Liver (tissue), 9 donors: ENCODE measurements around the gene SMIM15. TPM values are rescaled to one million over a fixed set of nuclear protein-coding genes. Genes with fewer than 3 reads are reported as not detected.
A peak's percentile ranks its signal among the peaks of the same experiment; 100 is the strongest.

Source experiments
- DNase-seq: peaks from one replicate; pipeline ENCODE4 v3.0.0-alpha.2; 2017; ENCODE audit warnings: low spot score
- H3K27ac ChIP-seq, 2 donors: one replicate each; pipeline ENCODE4 v1.7.0; 2013; ENCODE audit warnings: inconsistent platforms in 2 of 2, low read length in 2 of 2, control low read depth in 1 of 2, low read depth in 1 of 2, mild to moderate bottlenecking in 1 of 2
- H3K27me3 ChIP-seq, 4 donors: one replicate each; pipeline versions ENCODE4 v1.6.1 to v1.7.0; 2013; ENCODE audit warnings: low read length in 3 of 4, inconsistent platforms in 1 of 4, mild to moderate bottlenecking in 1 of 4, moderate library complexity in 1 of 4; ENCODE audit not compliant: control insufficient read depth in 4 of 4, insufficient read depth in 4 of 4
- H3K36me3 ChIP-seq, 4 donors: one replicate each; pipeline versions ENCODE4 v1.6.1 to v1.7.0; 2013; ENCODE audit warnings: low read length in 3 of 4, mild to moderate bottlenecking in 3 of 4, low read depth in 1 of 4, moderate library complexity in 1 of 4; ENCODE audit not compliant: control insufficient read depth in 4 of 4, insufficient read depth in 3 of 4
- H3K4me1 ChIP-seq, 4 donors: one replicate each; pipeline versions ENCODE4 v1.6.1 to v1.7.0; 2013; ENCODE audit warnings: low read length in 3 of 4, mild to moderate bottlenecking in 3 of 4, moderate library complexity in 1 of 4; ENCODE audit not compliant: control insufficient read depth in 4 of 4, insufficient read depth in 4 of 4
- H3K4me3 ChIP-seq, 3 donors: one replicate each; pipeline versions ENCODE4 v1.6.1 to v1.7.0; 2013; ENCODE audit warnings: low read length in 3 of 3, control low read depth in 1 of 3, low read depth in 1 of 3, mild to moderate bottlenecking in 1 of 3
- H3K9ac ChIP-seq, 2 donors: one replicate each; pipeline ENCODE4 v1.7.0; 2013; ENCODE audit warnings: low read length in 2 of 2, mild to moderate bottlenecking in 2 of 2, moderate library complexity in 2 of 2, control low read depth in 1 of 2, low read depth in 1 of 2
- H3K9me3 ChIP-seq, 4 donors: one replicate each; pipeline versions ENCODE4 v1.6.1 to v1.7.0; 2013; ENCODE audit warnings: low read length in 3 of 4; ENCODE audit not compliant: control insufficient read depth in 4 of 4
- EGR1 ChIP-seq, 2 donors: IDR thresholded peaks; 2 replicates each; pipeline ENCODE4 v1.6.1; 2016 to 2018; ENCODE audit warnings: antibody characterized with exemption in 2 of 2, low read depth in 2 of 2
- FOXA1 ChIP-seq: IDR thresholded peaks from 2 replicates; pipeline ENCODE4 v1.6.1; 2016; ENCODE audit warnings: antibody characterized with exemption
- FOXA2 ChIP-seq: IDR thresholded peaks from 2 replicates; pipeline ENCODE4 v1.6.1; 2016; ENCODE audit warnings: antibody characterized with exemption
- GABPA ChIP-seq, 2 donors: IDR thresholded peaks in 1 of 2; conservative IDR thresholded peaks in 1 of 2; 2 replicates each; pipeline ENCODE4 v1.6.1; 2016; ENCODE audit warnings: antibody characterized with exemption in 2 of 2, mild to moderate bottlenecking in 1 of 2, moderate library complexity in 1 of 2
- HNF4A ChIP-seq, 2 donors: conservative IDR thresholded peaks; 2 replicates each; pipeline ENCODE4 v1.6.1; 2016; ENCODE audit warnings: antibody characterized with exemption in 2 of 2, mild to moderate bottlenecking in 2 of 2
- HNF4G ChIP-seq: IDR thresholded peaks from 2 replicates; pipeline ENCODE4 v1.6.1; 2016; ENCODE audit warnings: antibody characterized with exemption
- JUND ChIP-seq, 2 donors: IDR thresholded peaks; 2 replicates each; pipeline ENCODE4 v1.6.1; 2016; ENCODE audit warnings: antibody characterized with exemption in 2 of 2
- NR2F2 ChIP-seq: IDR thresholded peaks from 2 replicates; pipeline ENCODE4 v1.6.1; 2016; ENCODE audit warnings: antibody characterized with exemption
- RAD21 ChIP-seq, 2 donors: IDR thresholded peaks; 2 replicates each; pipeline ENCODE4 v1.6.1; 2016; ENCODE audit warnings: antibody characterized with exemption in 2 of 2, mild to moderate bottlenecking in 2 of 2
- SP1 ChIP-seq: IDR thresholded peaks from 2 replicates; pipeline ENCODE4 v1.6.1; 2018; ENCODE audit warnings: antibody characterized with exemption, mild to moderate bottlenecking
- TAF1 ChIP-seq: conservative IDR thresholded peaks from 2 replicates; pipeline ENCODE4 v1.6.1; 2016; ENCODE audit warnings: antibody characterized with exemption, mild to moderate bottlenecking
- YY1 ChIP-seq: IDR thresholded peaks from 2 replicates; pipeline ENCODE4 v1.6.1; 2016; ENCODE audit warnings: antibody characterized with exemption, mild to moderate bottlenecking
- whole genome bisulfite sequencing: extraction: QIAGEN DNeasy Blood & Tissue Kit; methylation state at CpG from one replicate; pipeline ENCODE4 v1.1.7; 2013; 5-methylcytosine and 5-hydroxymethylcytosine counted together
- polyA plus RNA-seq, 2 donors: library from polyadenylated mRNA; stranded (reverse) in 1 of 2; unstranded in 1 of 2; fragments of 200-250 nt in 1 of 2; fragments of >200 nt in 1 of 2; fragmentation: Nextera tagmentation in 1 of 2; extraction: Ambion mirVana in 1 of 2; gene quantifications; one replicate each; pipeline versions ENCODE4 v1.2.1 to v1.2.3, GENCODE V29; 2013 to 2015
- total RNA-seq, 2 donors: library from RNA; depleted of rRNA; stranded (reverse); fragments of >200 nt; gene quantifications; one replicate each; pipeline ENCODE4 v1.2.3, GENCODE V29; 2014
- TF ChIP-seq, protein P1 (sequence below): IDR thresholded peaks from 2 replicates; pipeline ENCODE4 v1.6.1; 2016; ENCODE audit warnings: antibody characterized with exemption
- TF ChIP-seq, protein P2 (sequence below): fragments of 150-350 bp; IDR thresholded peaks from 2 replicates; pipeline ENCODE4 v1.5.1; 2017; ENCODE audit warnings: improper control_type of control experiment, low read depth, low read length; ENCODE audit not compliant: missing input control
- TF ChIP-seq, protein P3 (sequence below): IDR thresholded peaks from 2 replicates; pipeline ENCODE4 v1.6.1; 2016; ENCODE audit warnings: antibody characterized with exemption
- TF ChIP-seq, protein P4 (sequence below): IDR thresholded peaks from 2 replicates; pipeline ENCODE4 v1.6.1; 2016; ENCODE audit warnings: antibody characterized with exemption
- TF ChIP-seq, protein P5 (sequence below): IDR thresholded peaks from 2 replicates; pipeline ENCODE4 v1.6.1; 2016; ENCODE audit warnings: antibody characterized with exemption, mild to moderate bottlenecking
- donor health status: healthy.
- donor health status: healthy.
- donor health status: healthy.
- donor health status: healthy.
- donor health status: healthy.

Gene SMIM15
- total and polyA plus RNA-seq, 4 donors = 20.1 to 31.2 (median 24.4) TPM

DNA sequence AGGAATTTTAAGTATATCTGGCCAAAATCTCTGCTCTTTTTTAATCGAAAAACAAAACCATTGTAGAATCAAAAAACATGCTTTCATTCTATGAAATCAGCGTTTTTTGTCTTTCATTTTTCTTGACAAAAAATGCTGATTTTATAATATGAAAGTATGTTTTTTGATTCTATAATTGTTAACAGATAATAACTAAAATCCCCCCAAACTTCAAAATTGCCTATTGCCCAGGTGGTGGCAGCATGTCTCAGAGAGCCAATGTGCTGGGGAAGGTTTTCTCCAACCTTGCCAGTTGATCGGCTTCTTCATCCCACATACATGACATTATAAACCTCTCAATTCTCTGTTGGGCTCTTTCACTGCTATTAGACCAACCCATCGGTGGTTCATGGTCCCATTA, 5.1 kb upstream of the SMIM15 start:
- Histone ChIP-seq H3K4me1 (peaks cover 6 to 14% (median 8%) of the 10 kb centered on the region in 4 donors), H3K27ac (no peak overlapping the region), H3K27me3 (no peaks in the 10 kb centered on the region), H3K9me3 (no peaks in the 10 kb centered on the region), H3K36me3 (no peaks in the 10 kb centered on the region), H3K9ac (no peak overlapping the region), H3K4me3 (no peak overlapping the region)
- DNase-seq = no peak
- WGBS = 70% methylated on average over 4 of the region's 4 CpGs
- TF ChIP-seq JUND (IDR thresholded peaks at IDR 0.05) (no peak), RAD21 (IDR thresholded peaks at IDR 0.05) (peak; percentile 66 to 69), FOXA1 (no peak), HNF4G (no peak)
- TF ChIP-seq, protein P1, sequence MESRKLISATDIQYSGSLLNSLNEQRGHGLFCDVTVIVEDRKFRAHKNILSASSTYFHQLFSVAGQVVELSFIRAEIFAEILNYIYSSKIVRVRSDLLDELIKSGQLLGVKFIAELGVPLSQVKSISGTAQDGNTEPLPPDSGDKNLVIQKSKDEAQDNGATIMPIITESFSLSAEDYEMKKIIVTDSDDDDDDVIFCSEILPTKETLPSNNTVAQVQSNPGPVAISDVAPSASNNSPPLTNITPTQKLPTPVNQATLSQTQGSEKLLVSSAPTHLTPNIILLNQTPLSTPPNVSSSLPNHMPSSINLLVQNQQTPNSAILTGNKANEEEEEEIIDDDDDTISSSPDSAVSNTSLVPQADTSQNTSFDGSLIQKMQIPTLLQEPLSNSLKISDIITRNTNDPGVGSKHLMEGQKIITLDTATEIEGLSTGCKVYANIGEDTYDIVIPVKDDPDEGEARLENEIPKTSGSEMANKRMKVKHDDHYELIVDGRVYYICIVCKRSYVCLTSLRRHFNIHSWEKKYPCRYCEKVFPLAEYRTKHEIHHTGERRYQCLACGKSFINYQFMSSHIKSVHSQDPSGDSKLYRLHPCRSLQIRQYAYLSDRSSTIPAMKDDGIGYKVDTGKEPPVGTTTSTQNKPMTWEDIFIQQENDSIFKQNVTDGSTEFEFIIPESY = no peak
- TF ChIP-seq, protein P2, sequence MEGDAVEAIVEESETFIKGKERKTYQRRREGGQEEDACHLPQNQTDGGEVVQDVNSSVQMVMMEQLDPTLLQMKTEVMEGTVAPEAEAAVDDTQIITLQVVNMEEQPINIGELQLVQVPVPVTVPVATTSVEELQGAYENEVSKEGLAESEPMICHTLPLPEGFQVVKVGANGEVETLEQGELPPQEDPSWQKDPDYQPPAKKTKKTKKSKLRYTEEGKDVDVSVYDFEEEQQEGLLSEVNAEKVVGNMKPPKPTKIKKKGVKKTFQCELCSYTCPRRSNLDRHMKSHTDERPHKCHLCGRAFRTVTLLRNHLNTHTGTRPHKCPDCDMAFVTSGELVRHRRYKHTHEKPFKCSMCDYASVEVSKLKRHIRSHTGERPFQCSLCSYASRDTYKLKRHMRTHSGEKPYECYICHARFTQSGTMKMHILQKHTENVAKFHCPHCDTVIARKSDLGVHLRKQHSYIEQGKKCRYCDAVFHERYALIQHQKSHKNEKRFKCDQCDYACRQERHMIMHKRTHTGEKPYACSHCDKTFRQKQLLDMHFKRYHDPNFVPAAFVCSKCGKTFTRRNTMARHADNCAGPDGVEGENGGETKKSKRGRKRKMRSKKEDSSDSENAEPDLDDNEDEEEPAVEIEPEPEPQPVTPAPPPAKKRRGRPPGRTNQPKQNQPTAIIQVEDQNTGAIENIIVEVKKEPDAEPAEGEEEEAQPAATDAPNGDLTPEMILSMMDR = peak; percentile 18

DNA sequence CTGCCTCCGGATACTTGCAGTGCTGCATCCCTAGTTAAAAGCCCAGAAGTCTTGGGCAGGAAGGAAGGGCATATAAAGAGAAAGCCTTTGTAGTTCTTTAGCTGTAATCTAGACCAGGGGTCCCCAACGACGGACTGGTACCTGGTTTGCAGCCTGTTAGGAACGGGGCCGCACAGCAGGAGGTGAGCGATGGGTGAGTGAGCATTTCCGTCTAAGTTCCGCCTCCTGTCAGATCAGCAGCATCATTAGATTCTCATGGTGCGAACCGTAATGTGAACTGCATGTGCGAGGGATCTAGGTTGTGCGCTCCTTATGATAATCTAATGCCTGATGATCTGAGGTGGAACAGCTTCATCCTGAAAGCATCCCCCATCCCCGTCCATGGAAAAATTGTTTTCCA, 1.6 kb upstream of the SMIM15 start:
- Histone ChIP-seq H3K9ac (no peak overlapping the region), H3K9me3 (no peaks in the 10 kb centered on the region), H3K4me1 (peaks cover 6 to 20% (median 11%) of the 10 kb centered on the region in 4 donors), H3K27me3 (no peaks in the 10 kb centered on the region), H3K4me3 (no peak overlapping the region), H3K27ac (no peak overlapping the region), H3K36me3 (peaks cover 0 to 10% (median 2%) of the 10 kb centered on the region in 4 donors)
- DNase-seq = no peak
- WGBS = 96% methylated on average over 13 of the region's 13 CpGs
- TF ChIP-seq YY1 = no peak
- no peak for TF ChIP-seq RAD21 (IDR thresholded peaks at IDR 0.05)

DNA sequence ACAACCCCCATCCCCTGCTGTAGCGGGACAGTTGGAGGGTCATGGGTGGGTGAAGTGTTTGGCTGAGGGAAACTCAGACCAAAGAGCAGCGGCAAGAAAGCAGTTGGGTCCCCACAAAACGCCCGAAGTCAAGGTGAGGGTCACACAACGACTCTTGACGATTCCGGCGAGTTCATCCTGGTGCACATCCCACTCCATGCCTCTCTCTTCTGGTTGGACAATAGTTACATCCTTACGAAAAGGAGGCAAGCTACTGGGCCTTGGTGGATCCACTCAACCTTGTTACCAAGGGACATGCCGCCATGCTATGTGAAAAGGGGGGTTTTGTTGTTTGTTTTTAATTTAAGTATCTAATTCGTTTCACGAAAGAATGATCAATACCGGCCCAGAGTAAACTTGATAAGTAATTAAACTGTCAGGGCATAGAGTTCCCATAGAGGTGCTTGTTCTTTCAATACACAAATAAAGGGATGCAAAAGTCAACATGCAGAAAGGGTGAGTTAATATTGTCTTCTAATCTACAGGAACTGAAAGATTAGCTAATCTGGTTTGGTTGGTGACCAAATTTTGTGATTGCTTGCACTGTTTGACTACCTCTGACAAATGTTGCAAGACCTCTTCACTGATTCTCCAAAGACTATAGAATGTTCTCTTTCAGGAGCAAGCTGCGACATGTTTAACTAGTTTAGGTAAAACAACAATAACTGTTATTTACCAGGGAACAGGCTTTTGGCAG, 732 bp upstream of the SMIM15 start:
- DNase-seq = no peak
- Histone ChIP-seq H3K9ac (peak overlapping the region; percentile 24 to 75), H3K36me3 (peaks cover 0 to 13% (median 2%) of the 10 kb centered on the region in 4 donors), H3K27ac (peak overlapping the region; percentile 90 to 94), H3K4me1 (peaks cover 6 to 20% (median 11%) of the 10 kb centered on the region in 4 donors), H3K9me3 (no peaks in the 10 kb centered on the region), H3K27me3 (no peaks in the 10 kb centered on the region), H3K4me3 (peak overlapping the region; percentile 69 to 97 (median 91))
- WGBS = 12% methylated on average over 14 of the region's 14 CpGs
- TF ChIP-seq, protein P3, sequence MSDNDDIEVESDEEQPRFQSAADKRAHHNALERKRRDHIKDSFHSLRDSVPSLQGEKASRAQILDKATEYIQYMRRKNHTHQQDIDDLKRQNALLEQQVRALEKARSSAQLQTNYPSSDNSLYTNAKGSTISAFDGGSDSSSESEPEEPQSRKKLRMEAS = no peak
- TF ChIP-seq GABPA (IDR thresholded peaks at IDR 0.05 in 1 of 2, conservative IDR thresholded peaks at IDR 0.05 in 1 of 2) (peak in 1 of 2 donors; percentile 51), HNF4A (conservative IDR thresholded peaks at IDR 0.05) (peak; percentile 33 to 61), FOXA2 (peak; percentile 93), EGR1 (IDR thresholded peaks at IDR 0.05; ENCODE audit: low read depth in 2 of 2) (peak in 1 of 2 donors; percentile 12), NR2F2 (no peak), FOXA1 (peak; percentile 82), JUND (IDR thresholded peaks at IDR 0.05) (peak in 1 of 2 donors; percentile 57), YY1 (peak; percentile 60), RAD21 (IDR thresholded peaks at IDR 0.05) (peak in 1 of 2 donors; percentile 33), SP1 (peak; percentile 57), TAF1 (no peak)
- TF ChIP-seq, protein P1 = no peak
- TF ChIP-seq, protein P4, sequence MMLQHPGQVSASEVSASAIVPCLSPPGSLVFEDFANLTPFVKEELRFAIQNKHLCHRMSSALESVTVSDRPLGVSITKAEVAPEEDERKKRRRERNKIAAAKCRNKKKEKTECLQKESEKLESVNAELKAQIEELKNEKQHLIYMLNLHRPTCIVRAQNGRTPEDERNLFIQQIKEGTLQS = no peak
- TF ChIP-seq, protein P5, sequence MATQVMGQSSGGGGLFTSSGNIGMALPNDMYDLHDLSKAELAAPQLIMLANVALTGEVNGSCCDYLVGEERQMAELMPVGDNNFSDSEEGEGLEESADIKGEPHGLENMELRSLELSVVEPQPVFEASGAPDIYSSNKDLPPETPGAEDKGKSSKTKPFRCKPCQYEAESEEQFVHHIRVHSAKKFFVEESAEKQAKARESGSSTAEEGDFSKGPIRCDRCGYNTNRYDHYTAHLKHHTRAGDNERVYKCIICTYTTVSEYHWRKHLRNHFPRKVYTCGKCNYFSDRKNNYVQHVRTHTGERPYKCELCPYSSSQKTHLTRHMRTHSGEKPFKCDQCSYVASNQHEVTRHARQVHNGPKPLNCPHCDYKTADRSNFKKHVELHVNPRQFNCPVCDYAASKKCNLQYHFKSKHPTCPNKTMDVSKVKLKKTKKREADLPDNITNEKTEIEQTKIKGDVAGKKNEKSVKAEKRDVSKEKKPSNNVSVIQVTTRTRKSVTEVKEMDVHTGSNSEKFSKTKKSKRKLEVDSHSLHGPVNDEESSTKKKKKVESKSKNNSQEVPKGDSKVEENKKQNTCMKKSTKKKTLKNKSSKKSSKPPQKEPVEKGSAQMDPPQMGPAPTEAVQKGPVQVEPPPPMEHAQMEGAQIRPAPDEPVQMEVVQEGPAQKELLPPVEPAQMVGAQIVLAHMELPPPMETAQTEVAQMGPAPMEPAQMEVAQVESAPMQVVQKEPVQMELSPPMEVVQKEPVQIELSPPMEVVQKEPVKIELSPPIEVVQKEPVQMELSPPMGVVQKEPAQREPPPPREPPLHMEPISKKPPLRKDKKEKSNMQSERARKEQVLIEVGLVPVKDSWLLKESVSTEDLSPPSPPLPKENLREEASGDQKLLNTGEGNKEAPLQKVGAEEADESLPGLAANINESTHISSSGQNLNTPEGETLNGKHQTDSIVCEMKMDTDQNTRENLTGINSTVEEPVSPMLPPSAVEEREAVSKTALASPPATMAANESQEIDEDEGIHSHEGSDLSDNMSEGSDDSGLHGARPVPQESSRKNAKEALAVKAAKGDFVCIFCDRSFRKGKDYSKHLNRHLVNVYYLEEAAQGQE = no peak
